NCI-H1694 (cell line): ENCODE measurements around the gene CXCL17.

Experiments used
- DNase-seq: peaks from one replicate; lab custom pipeline; 2025; lab: John Stamatoyannopoulos, UW

Gene CXCL17

GRCh38 chr19:42423462-42424344 is 19.0 kb downstream of the CXCL17 start:
- DNase-seq, result no peak

GRCh38 chr19:42422901-42423461 is 19.8 kb downstream of the CXCL17 start:
- no peak for DNase-seq

- no peak for DNase-seq
Measured at GRCh38 chr19:42422092-42422900, 20.4 kb downstream of the CXCL17 start.

GRCh38 chr19:42421591-42422031 is 21.1 kb downstream of the CXCL17 start:
- no peak for DNase-seq

- no peak for DNase-seq
Measured at GRCh38 chr19:42421101-42421500, 21.6 kb downstream of the CXCL17 start.

GRCh38 chr19:42420055-42420544 is 22.6 kb downstream of the CXCL17 start:
- DNase-seq, result peak; percentile 30

GRCh38 chr19:42419309-42419708 is 23.4 kb downstream of the CXCL17 start:
- no peak for DNase-seq

- no peak for DNase-seq
Measured at GRCh38 chr19:42412661-42413076, 30.1 kb downstream of the CXCL17 start.

- no peak for DNase-seq
Measured at GRCh38 chr19:42412227-42412626, 30.5 kb downstream of the CXCL17 start.

GRCh38 chr19:42411581-42412178 is 31.1 kb downstream of the CXCL17 start:
- DNase-seq, result no peak

GRCh38 chr19:42410371-42410770 is 32.4 kb downstream of the CXCL17 start:
- DNase-seq, result no peak

- DNase-seq, result no peak
Measured at GRCh38 chr19:42409477-42409876, 33.3 kb downstream of the CXCL17 start.

GRCh38 chr19:42407816-42408175 is 35.0 kb downstream of the CXCL17 start:
- DNase-seq, result no peak

- no peak for DNase-seq
Measured at GRCh38 chr19:42407085-42407815, 35.5 kb downstream of the CXCL17 start.

- no peak for DNase-seq
Measured at GRCh38 chr19:42406111-42406510, 36.6 kb downstream of the CXCL17 start.

- DNase-seq, result no peak
Measured at GRCh38 chr19:42403586-42403985, 39.2 kb downstream of the CXCL17 start.

GRCh38 chr19:42402376-42403116 is 40.2 kb downstream of the CXCL17 start:
- no peak for DNase-seq

- DNase-seq, result peak; percentile 72
Measured at GRCh38 chr19:42401365-42402303, 41.1 kb downstream of the CXCL17 start.

GRCh38 chr19:42400404-42400803 is 42.3 kb downstream of the CXCL17 start:
- DNase-seq, result no peak
